DMS114 treated with DMSO at 0.1 percent for 48 hours (cell line): ENCODE measurements around the gene TRMT1.

ENCODE experiments used
- DNase-seq: peaks from one replicate; lab custom pipeline; 2025; ENCODE audit not compliant: unreplicated experiment; lab: John Stamatoyannopoulos, UW

Gene TRMT1

GRCh38 chr19:13127811-13128575 lies 11.5 kb upstream of the TRMT1 start:
- DNase-seq: no peak

GRCh38 chr19:13127051-13127450 lies 10.5 kb upstream of the TRMT1 start:
- DNase-seq: no peak

- no peak for DNase-seq
These were observed 6.7 kb upstream of the TRMT1 start for GRCh38 chr19:13122980-13123957.

GRCh38 chr19:13122275-13122878 lies 5.8 kb upstream of the TRMT1 start:
- no peak for DNase-seq

- no peak for DNase-seq
These were observed 5.2 kb upstream of the TRMT1 start for GRCh38 chr19:13121551-13122274.

- no peak for DNase-seq
These were observed 4.3 kb upstream of the TRMT1 start for GRCh38 chr19:13120817-13121216.

GRCh38 chr19:13120031-13120430 lies 3.5 kb upstream of the TRMT1 start:
- DNase-seq: no peak

- DNase-seq: no peak
These were observed 3.1 kb upstream of the TRMT1 start for GRCh38 chr19:13119627-13120026.

- DNase-seq: no peak
These were observed 2.1 kb upstream of the TRMT1 start for GRCh38 chr19:13118424-13119193.

- DNase-seq: peak; percentile 68
These were observed 1.4 kb upstream of the TRMT1 start, which contains the start of gene NACC1 for GRCh38 chr19:13117772-13118423. Gene NACC1 (plus strand): TSS chr19:13118264. CDS start chr19:13135208, 16,944 bp downstream.

- DNase-seq: no peak
These were observed 734 bp upstream of the TRMT1 start for GRCh38 chr19:13117176-13117771.

- DNase-seq: no peak
These were observed 631 bp downstream of the TRMT1 start for GRCh38 chr19:13115936-13116281.

- DNase-seq: no peak
These were observed 4.0 kb downstream of the TRMT1 start for GRCh38 chr19:13112555-13112954.

GRCh38 chr19:13110099-13110610 lies 6.4 kb downstream of the TRMT1 start:
- DNase-seq: no peak

- DNase-seq: no peak
These were observed 7.0 kb downstream of the TRMT1 start for GRCh38 chr19:13109361-13110098.

- no peak for DNase-seq
These were observed 11.5 kb downstream of the TRMT1 start for GRCh38 chr19:13104848-13105711.

GRCh38 chr19:13104360-13104847 lies 12.1 kb downstream of the TRMT1 start:
- DNase-seq: no peak
